GM12892 (cell line): Measurements from ENCODE around the gene CENPV.
A peak's percentile ranks its signal among the peaks of the same experiment; 100 is the strongest.
"Not testable (repeated sequence)": the region's sequence is repeated elsewhere in the genome, so short reads cannot be mapped to it uniquely, and the experiment has no call there.

Source experiments
- DNase-seq: peaks from one replicate; pipeline ENCODE4 v3.0.0; 2011; ENCODE audit not compliant: insufficient read length
- FAIRE-seq: peaks from 2 replicates; lab custom pipeline; 2011; peaks lifted over from hg19 to GRCh38; lab: Jason Lieb, UNC
- POLR2A ChIP-seq: IDR thresholded peaks from 2 replicates; pipeline ENCODE4 v1.6.1; 2011; ENCODE audit warnings: low read depth, low read length, control low read depth
- POLR2AphosphoS5 ChIP-seq: IDR thresholded peaks from 2 replicates; pipeline ENCODE4 v1.6.1; 2011; ENCODE audit warnings: low read depth, low read length, control low read depth
- TAF1 ChIP-seq: IDR thresholded peaks from 2 replicates; pipeline ENCODE4 v1.6.1; 2011; ENCODE audit warnings: low read depth, mild to moderate bottlenecking, control low read depth, low read length, borderline replicate concordance

CENPV gene

GRCh38 chr17:16329519-16330271, 23.6 kb downstream of the CENPV start:
- FAIRE-seq (peak; percentile 69), DNase-seq (peak; percentile 29)
- no peak for TF ChIP-seq POLR2AphosphoS5
- TF ChIP-seq TAF1: no peak
- no peak for TF ChIP-seq POLR2A

GRCh38 chr17:16328997-16329396, 24.3 kb downstream of the CENPV start:
- FAIRE-seq (peak; percentile 56), DNase-seq (no peak)
- TF ChIP-seq TAF1 (no peak), POLR2AphosphoS5 (no peak), POLR2A (no peak)

GRCh38 chr17:16327018-16327417, 26.3 kb downstream of the CENPV start:
- no peak for FAIRE-seq
- DNase-seq: no peak
- no peak for TF ChIP-seq TAF1

- FAIRE-seq (peak; percentile 61), DNase-seq (no peak)
- TF ChIP-seq POLR2A (no peak), TAF1 (no peak), POLR2AphosphoS5 (no peak)
Measured at GRCh38 chr17:16325964-16326363, 27.3 kb downstream of the CENPV start.

GRCh38 chr17:16322636-16323035, 30.6 kb downstream of the CENPV start:
- FAIRE-seq (no peak), DNase-seq (no peak)
- no peak for TF ChIP-seq POLR2AphosphoS5
- no peak for TF ChIP-seq POLR2A
- no peak for TF ChIP-seq TAF1

- no peak for TF ChIP-seq POLR2AphosphoS5
- TF ChIP-seq POLR2A: no peak
- no peak for TF ChIP-seq TAF1
- no peak for DNase-seq
- no peak for FAIRE-seq
Measured at GRCh38 chr17:16319969-16320368, 33.3 kb downstream of the CENPV start.

GRCh38 chr17:16314859-16315258, 38.4 kb downstream of the CENPV start:
- no peak for DNase-seq
- TF ChIP-seq TAF1: no peak
- TF ChIP-seq POLR2A: no peak
- TF ChIP-seq POLR2AphosphoS5: no peak
- FAIRE-seq: no peak

GRCh38 chr17:16314189-16314588, 39.1 kb downstream of the CENPV start:
- DNase-seq (no peak), FAIRE-seq (no peak)

GRCh38 chr17:16313139-16314090, 39.9 kb downstream of the CENPV start:
- no peak for TF ChIP-seq TAF1
- no peak for TF ChIP-seq POLR2A
- no peak for TF ChIP-seq POLR2AphosphoS5
- no peak for DNase-seq
- no peak for FAIRE-seq

More at GRCh38 chr17:16314189-16314588, 39.1 kb downstream of the CENPV start:
- TF ChIP-seq TAF1: no peak
- TF ChIP-seq POLR2A: no peak
- TF ChIP-seq POLR2AphosphoS5: no peak

- DNase-seq, FAIRE-seq: not testable (repeated sequence)
Measured at GRCh38 chr17:16312061-16312460, 41.2 kb downstream of the CENPV start.

GRCh38 chr17:16306211-16306610, 47.1 kb downstream of the CENPV start:
- no peak for FAIRE-seq
- DNase-seq: no peak
- TF ChIP-seq TAF1 (no peak), POLR2A (no peak), POLR2AphosphoS5 (no peak)
